Renal cortex interstitium (tissue), 11 donors: ENCODE data around the gene BTK. TPM values are rescaled to one million over a fixed set of nuclear protein-coding genes. Genes with fewer than 3 reads are reported as not detected.
"Not testable (repeated sequence)": the region's sequence is repeated elsewhere in the genome, so short reads cannot be mapped to it uniquely, and the experiment has no call there.

Source experiments
- DNase-seq, 11 donors: peaks; one replicate each; pipeline ENCODE4 v3.0.0-alpha.2; 2013; ENCODE audit warnings: low read depth in 9 of 11, low spot score in 4 of 11; ENCODE audit errors: extremely low read depth in 1 of 11
- polyA plus RNA-seq, 3 donors: library from polyadenylated mRNA; unstranded; fragments of 120-200 nt; gene quantifications; one replicate each; pipeline ENCODE4 v1.2.1, GENCODE V29; 2013; ENCODE audit not compliant: insufficient read length in 3 of 3

Gene BTK
- polyA plus RNA-seq, 3 donors = 2.5 to 4.0 (median 3.0) TPM

DNA sequence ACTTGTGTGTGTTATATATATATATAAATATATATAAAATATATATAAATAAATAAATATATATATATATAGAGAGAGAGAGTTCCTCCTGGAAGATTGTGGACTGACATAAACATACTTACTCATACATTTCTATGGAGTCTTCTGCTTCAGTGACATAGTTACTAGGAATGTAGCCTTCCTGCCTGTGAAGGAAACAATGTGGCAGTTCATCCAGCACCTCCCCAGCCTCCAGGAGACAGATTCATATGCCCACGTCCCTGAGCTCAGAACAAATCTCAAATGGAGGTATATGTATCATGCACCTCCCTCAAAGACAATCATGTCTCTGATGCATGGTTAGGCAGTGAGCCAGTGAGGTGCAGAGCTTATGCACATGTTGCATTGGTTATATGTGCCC lies 26.0 kb downstream of the BTK start:
- no peak for DNase-seq

DNA sequence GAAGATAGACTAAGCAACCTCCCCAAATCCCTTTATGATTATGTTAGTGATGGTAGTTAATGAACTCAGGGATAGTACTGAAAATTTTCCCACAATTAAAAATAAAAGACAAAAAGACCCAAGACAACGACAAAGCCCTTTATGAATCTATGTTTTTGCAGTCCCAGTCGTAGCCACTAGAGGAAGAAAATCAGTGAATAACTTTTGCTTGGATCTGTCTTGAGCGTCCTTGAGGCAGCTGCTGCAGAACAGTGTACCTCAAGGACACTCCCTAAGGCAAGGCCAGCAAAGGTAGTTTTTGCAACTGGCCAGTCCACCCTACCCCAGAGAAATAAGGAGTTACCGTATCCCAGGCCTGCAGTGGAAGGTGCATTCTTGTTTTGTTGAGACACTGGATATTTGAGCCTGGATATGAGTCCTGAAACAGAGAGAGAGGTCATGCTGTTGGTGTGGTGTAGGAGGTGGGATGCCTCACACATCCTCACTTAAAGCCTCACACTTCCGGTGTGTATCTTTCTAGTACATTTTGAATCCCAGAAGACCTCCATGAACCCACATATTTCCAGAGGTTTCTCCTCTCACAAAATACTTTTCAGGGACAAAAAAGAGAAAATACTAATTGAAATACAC lies 28.7 kb downstream of the BTK start:
- DNase-seq = no peak

GRCh38 chrX:101349193-101349562 lies 36.8 kb downstream of the BTK start:
- DNase-seq = no peak

- DNase-seq = peak in 10 of 11 donors; percentile 42 to 67 (median 54)
Observed at GRCh38 chrX:101348452-101349192, 37.4 kb downstream of the BTK start, which contains the start of gene TIMM8A. TSS of gene TIMM8A (minus strand) at chrX:101348742. CDS start at chrX:101348664, 78 bp downstream.

DNA sequence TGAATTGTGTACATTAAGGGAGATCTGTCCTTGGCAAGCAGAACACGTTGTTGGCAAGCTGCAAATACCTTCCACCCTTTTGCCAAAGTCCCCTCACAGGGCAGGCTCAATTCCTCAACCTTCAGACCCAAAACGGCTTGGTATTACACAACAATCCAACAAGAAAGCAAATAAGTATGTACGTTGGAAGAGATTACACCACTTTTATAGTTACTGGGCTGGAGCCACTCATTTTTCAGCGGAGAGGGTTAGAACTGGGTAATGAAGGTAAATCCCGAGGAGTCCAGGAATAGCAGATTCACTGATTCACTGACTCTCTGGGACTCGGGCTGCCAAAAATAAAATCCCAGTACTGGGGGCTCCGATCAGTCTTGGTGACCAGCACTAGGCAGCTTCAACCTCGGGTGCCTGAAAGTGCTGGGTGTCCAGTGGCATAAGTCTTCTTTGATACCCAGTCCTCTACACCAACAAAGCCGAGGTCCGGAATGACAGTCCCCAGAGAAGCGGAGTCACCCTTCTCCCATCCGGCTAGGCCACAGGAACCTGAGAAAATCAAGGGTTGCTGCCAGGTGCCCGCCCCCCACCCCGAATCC lies 38.0 kb downstream of the BTK start:
- DNase-seq = no peak

DNA sequence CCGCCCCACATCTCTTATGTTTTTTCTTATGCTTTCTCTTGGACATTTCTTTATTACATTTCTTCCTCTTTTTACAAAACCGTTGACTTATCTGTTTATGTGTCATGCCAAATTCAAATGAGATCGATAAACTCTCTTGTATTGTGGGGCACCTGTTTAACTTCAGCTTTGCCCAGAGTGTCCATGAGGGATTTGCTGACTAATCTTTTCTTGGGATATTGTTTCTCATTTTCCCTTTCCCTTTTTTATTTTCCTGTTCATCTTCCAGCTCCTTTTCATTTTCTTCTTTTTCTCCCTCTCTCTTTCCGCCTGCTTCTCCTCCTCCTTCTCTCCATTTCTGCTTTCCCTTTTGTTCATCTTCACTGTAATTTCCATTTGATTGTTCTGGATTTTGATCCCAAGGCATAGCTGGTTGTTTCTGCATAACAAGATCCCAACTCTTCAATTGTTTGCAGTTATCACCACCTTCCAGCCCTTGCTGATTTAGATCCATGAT lies 48.2 kb downstream of the BTK start:
- no peak for DNase-seq

DNA sequence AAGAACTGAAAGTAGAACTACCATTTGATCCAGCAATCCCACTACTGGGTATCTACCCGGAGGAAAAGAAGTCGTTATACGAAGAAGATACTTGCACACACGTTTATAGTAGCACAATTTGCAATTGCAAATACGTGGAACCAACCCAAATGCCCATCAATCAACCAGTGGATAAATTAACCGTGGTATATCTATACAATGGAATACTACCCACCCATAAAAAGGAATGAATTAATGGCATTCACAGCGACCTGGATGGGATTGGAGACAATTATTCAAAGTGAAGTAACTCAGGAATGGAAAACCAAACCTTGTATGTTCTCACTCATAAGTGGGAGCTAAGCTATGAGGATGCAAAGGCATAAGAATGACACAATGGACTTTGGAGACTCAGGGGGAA lies 51.7 kb downstream of the BTK start:
- not testable (repeated sequence) for DNase-seq

DNA sequence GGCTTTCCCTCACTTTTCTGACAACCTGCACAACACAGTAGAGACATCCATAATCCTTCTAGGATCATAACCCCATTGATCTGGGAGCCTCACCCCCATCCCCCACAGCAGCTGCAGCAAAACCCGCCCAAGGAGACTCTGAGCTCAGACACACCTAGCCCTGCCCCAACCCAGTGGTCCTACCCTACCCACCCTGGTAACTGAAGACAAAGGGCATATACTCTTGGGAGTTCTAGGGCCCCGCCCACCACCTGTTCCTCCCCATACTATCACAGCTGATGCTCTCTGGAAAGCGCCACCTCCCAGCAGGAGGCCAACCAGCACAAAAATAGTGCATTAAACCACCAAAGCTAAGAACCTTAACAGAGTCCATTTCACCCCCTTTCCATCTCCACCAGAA lies 59.4 kb downstream of the BTK start:
- DNase-seq = not testable (repeated sequence)

GRCh38 chrX:101303790-101304189 lies 82.2 kb downstream of the BTK start:
- no peak for DNase-seq

Other genes with a start within 250 kb of the BTK start
- gene DRP2, start 166.4 kb downstream of the BTK start, polyA plus RNA-seq = 1 to 10 TPM; 1.6 to 2.7 (median 1.6) TPM
- under 1 TPM; 0.45 to 0.62 (median 0.57) TPM for gene TAF7L, start 94.9 kb downstream of the BTK start, polyA plus RNA-seq
- 10 to 100 TPM; 17.7 to 20.7 (median 19.0) TPM for gene TIMM8A, start 37.4 kb downstream of the BTK start, polyA plus RNA-seq
- 1,000 to 10,000 TPM in 2 of 3 donors, 100 to 1,000 TPM in 1; 887 to 1,397 (median 1,349) TPM for gene RPL36A, start 4.8 kb upstream of the BTK start, polyA plus RNA-seq
- 10 to 100 TPM; 30.7 to 41.8 (median 38.5) TPM for gene GLA, start 21.7 kb upstream of the BTK start, polyA plus RNA-seq
- 100 to 1,000 TPM; 130 to 158 (median 139) TPM for gene HNRNPH2, start 22.0 kb upstream of the BTK start, polyA plus RNA-seq
- 10 to 100 TPM; 21.8 to 30.7 (median 23.5) TPM for gene ARMCX4, start 99.3 kb upstream of the BTK start, polyA plus RNA-seq
- 10 to 100 TPM; 45.5 to 51.5 (median 50.0) TPM for gene ARMCX1, start 164.4 kb upstream of the BTK start, polyA plus RNA-seq
- 10 to 100 TPM; 82.1 to 83.7 (median 82.6) TPM for gene ARMCX6, start 231.8 kb upstream of the BTK start, polyA plus RNA-seq
- gene ARMCX3, start 237.0 kb upstream of the BTK start, polyA plus RNA-seq = 100 to 1,000 TPM; 111 to 134 (median 113) TPM